ENCODE results near the gene LRP6. TPM values are rescaled to one million over a fixed set of nuclear protein-coding genes. Genes with fewer than 3 reads are reported as not detected.

Gene LRP6
- total and polyA plus RNA-seq, 2 of the 13 experiments (the other 11 are each of a cell fraction or from before 2014, with no cell fraction given) = 33.8 to 42.0 TPM

GRCh38 chr12:12198124-12198523 is 68.7 kb downstream of the LRP6 start:
- no peaks in the 10 kb centered on the region for H3K27me3 ChIP-seq (ENCODE audit: control insufficient read depth in 1 of 2, insufficient read depth in 2 of 2, low read length in 2 of 2)
- ATAC-seq = no peak
- 0 out of 2 replicates have a peak, but pooled peaks cover 7% of the 10 kb centered on the region for H3K9me3 ChIP-seq (ENCODE audit: low read length)
- H3K27ac ChIP-seq (ENCODE audit: extremely low read length, insufficient read depth, low read length) = no peak overlapping the region
- ChIA-PET CTCF (ENCODE audit: low intra/inter-chr PET ratio, low total read pairs) (no interaction called here), POLR2A (no interaction called here)
- no peak overlapping the region for H3K4me2 ChIP-seq (ENCODE audit: low read depth, low read length)
- no peak for DNase-seq (ENCODE audit: low spot score)
- FAIRE-seq = no peak
- intact Hi-C loops (cut with micrococcal nuclease; ENCODE audit: unreplicated experiment) (no loop called here), in situ Hi-C loops (cut with HindIII; ENCODE audit: extremely low pct_ligation_motif_present, low pct_unique_long_range_greater_than_20kb) (no loop called here)
- peaks cover 17% of the 10 kb centered on the region for H3K79me2 ChIP-seq (ENCODE audit: insufficient read depth, low read length)
- no peak for TF ChIP-seq USF2 (IDR thresholded peaks at IDR 0.05; ENCODE audit: low read depth, low read length)
- no peak for TF ChIP-seq USF2 (CRISPR knock-in tag; IDR thresholded peaks at IDR 0.05; ENCODE audit: borderline replicate concordance)
- TF ChIP-seq CHD2 (IDR thresholded peaks at IDR 0.05; ENCODE audit: low read depth, low read length) = no peak
- no peak for TF ChIP-seq BATF2 (CRISPR knock-in tag; IDR thresholded peaks at IDR 0.05)
- TF ChIP-seq ZSCAN9 (CRISPR knock-in tag; IDR thresholded peaks at IDR 0.05; ENCODE audit: borderline replicate concordance) = no peak
- TF ChIP-seq ZNF230 (CRISPR knock-in tag; IDR thresholded peaks at IDR 0.05) = no peak
- TF ChIP-seq MTA1 (CRISPR knock-in tag; IDR thresholded peaks at IDR 0.05; ENCODE audit: borderline replicate concordance) = no peak
- no peak for TF ChIP-seq NCOA2 (CRISPR knock-in tag; IDR thresholded peaks at IDR 0.05)
- TF ChIP-seq ZNF329 (CRISPR knock-in tag; IDR thresholded peaks at IDR 0.05; ENCODE audit: low read depth) = no peak
- no peak for TF ChIP-seq NFIC (IDR thresholded peaks at IDR 0.05; ENCODE audit: low read length)
- TF ChIP-seq NFE2 (CRISPR knock-in tag; IDR thresholded peaks at IDR 0.05) = no peak
- no peak for TF ChIP-seq IKZF1 (IDR thresholded peaks at IDR 0.05)
- no peak for TF ChIP-seq ZNF703 (CRISPR knock-in tag; IDR thresholded peaks at IDR 0.05; ENCODE audit: borderline replicate concordance)
- TF ChIP-seq ZNF556 (CRISPR knock-in tag; IDR thresholded peaks at IDR 0.05; ENCODE audit: borderline replicate concordance) = no peak
- no peak for TF ChIP-seq ZNF143 (CRISPR knock-in tag; IDR thresholded peaks at IDR 0.05)
- no peak for TF ChIP-seq XRCC5 (optimal IDR thresholded peaks at IDR 0.05; ENCODE audit: low read length)
- H3K9ac ChIP-seq (ENCODE audit: insufficient read depth, low read depth, low read length) = no peak overlapping the region
- 89% methylated on average over 1 of the region's 1 CpG for WGBS (ENCODE audit: low lambda C conversion rate)
- H3K4me3 ChIP-seq (replicated peaks in 1 of 3; ENCODE audit: insufficient read depth in 1 of 3, low read depth in 2 of 3, low read length in 3 of 3) = no peak overlapping the region
- no peak overlapping the region for H2AFZ ChIP-seq (ENCODE audit: low read length)
- H4K20me1 ChIP-seq (ENCODE audit: insufficient read depth, low read length) = no peaks in the 10 kb centered on the region
- H3K36me3 ChIP-seq (replicated peaks in 1 of 2; ENCODE audit: control insufficient read depth in 1 of 2, insufficient read depth in 2 of 2, low read length in 2 of 2) = peaks cover 11 to 54% of the 10 kb centered on the region in 2 experiments
- no TSS peak for BruUV-seq (replicated peaks)
- H3K4me1 ChIP-seq (ENCODE audit: insufficient read depth, low read length) = peaks cover 22% of the 10 kb centered on the region

All from HepG2 (cell line).